Measurements from ENCODE around the gene SLC39A6. TPM values are rescaled to one million over a fixed set of nuclear protein-coding genes. Genes with fewer than 3 reads are reported as not detected.

SLC39A6 gene
- polyA plus RNA-seq, 1 of the 3 experiments (the other 2 are of a cell fraction), result 67.4 TPM

DNA sequence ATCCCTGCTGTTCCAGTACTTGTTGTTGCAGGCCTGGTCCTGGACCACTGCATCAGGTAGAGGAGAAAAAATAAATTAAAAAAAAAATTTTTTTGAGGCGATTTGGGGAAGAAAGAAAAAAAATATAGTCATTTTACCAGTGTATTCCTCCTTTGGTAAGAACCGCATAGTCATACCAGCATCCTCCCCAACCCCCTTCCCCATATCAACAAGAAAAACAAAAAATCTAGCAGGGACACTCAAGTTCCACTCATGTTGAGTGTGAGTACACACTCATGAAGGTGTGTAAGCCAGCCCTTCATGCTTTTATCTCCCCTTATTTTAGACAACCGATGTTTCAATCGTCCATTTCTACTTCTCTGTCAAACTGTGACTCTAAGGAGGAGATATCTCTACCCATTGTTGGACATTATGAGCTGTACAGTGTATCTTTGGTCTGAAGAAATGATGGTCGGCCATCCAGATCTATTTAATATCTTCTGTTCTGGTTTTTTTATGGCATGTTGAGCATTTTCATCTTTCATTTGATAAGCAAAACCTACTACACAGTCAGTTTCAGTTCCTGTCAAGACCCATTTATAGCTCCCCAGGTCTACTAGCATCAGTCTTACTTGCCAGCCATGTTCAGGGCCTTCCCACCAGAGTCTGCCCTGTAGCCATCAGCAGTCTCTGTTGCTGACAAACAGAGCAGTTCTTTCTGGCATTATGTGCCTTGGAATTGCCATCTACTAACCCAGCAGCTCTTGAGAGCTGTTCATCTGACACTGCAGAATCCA, 20.6 kb upstream of the SLC39A6 start:
- Histone ChIP-seq H3K9ac (no peak overlapping the region), H3K4me1 (ENCODE audit: control insufficient read depth in 1 of 2, insufficient read depth in 2 of 2, low read depth in 1 of 2, low read length in 1 of 2) (no peaks in the 10 kb centered on the region), H4K20me1 (ENCODE audit: insufficient read depth) (no peaks in the 10 kb centered on the region), H3F3A (replicated peaks; ENCODE audit: insufficient read depth) (peaks cover under 1% of the 10 kb centered on the region), H2AFZ (ENCODE audit: low read depth) (no peak overlapping the region), H3K9me2 (no peaks in the 10 kb centered on the region), H3K79me2 (ENCODE audit: insufficient read depth) (0 out of 2 replicates have a peak, but pooled peaks cover 2% of the 10 kb centered on the region), H3K9me3 (no peaks in the 10 kb centered on the region), H3K4me3 (ENCODE audit: low read depth in 2 of 2, low read length in 1 of 2) (no peak overlapping the region), H3K27me3 (ENCODE audit: insufficient read depth) (no peaks in the 10 kb centered on the region), H3K4me2 (no peak overlapping the region), H3K27ac (ENCODE audit: low read depth in 2 of 2, low read length in 1 of 2) (no peak overlapping the region), H3K36me3 (replicated peaks in 1 of 2; ENCODE audit: control insufficient read depth in 1 of 2, insufficient read depth in 2 of 2, low read length in 1 of 2) (peaks cover 56 to 81% of the 10 kb centered on the region in 2 experiments)
- ChIA-PET POLR2A (no interaction called here), CTCF (interaction anchor here (0.6 kb wide), 1 partner anchor 143 kb away, joined by 3 read pairs; no protein-coding TSS in a partner anchor)
- no peak for DNase-seq
- 97% methylated on average over 5 of the region's 5 CpGs for WGBS (ENCODE audit: low lambda C conversion rate)
- TF ChIP-seq JUND (IDR thresholded peaks at IDR 0.05), result no peak
- no peak for TF ChIP-seq RXRA (IDR thresholded peaks at IDR 0.05; ENCODE audit: borderline replicate concordance, low read depth)
- TF ChIP-seq GATA2 (CRISPR knock-in tag; IDR thresholded peaks at IDR 0.05), result no peak
- TF ChIP-seq TAF1 (IDR thresholded peaks at IDR 0.05; ENCODE audit: borderline replicate concordance, low read depth, low read length), result no peak
- no peak for TF ChIP-seq FOSL2 (IDR thresholded peaks at IDR 0.05; ENCODE audit: borderline replicate concordance, low read depth)
- no peak for TF ChIP-seq FOXJ3 (CRISPR knock-in tag; IDR thresholded peaks at IDR 0.05)
- no peak for TF ChIP-seq NRF1 (IDR thresholded peaks at IDR 0.05; ENCODE audit: low read depth, low read length)
- TF ChIP-seq EZH2phosphoT487 (IDR thresholded peaks at IDR 0.05; ENCODE audit: borderline replicate concordance, low read depth), result no peak
- TF ChIP-seq SMC3 (IDR thresholded peaks at IDR 0.05; ENCODE audit: low read depth, low read length), result no peak
- TF ChIP-seq EP300 (IDR thresholded peaks at IDR 0.05; ENCODE audit: borderline replicate concordance in 1 of 2, low read depth in 1 of 2, low read length in 1 of 2), result no peak
- TF ChIP-seq, protein P1, sequence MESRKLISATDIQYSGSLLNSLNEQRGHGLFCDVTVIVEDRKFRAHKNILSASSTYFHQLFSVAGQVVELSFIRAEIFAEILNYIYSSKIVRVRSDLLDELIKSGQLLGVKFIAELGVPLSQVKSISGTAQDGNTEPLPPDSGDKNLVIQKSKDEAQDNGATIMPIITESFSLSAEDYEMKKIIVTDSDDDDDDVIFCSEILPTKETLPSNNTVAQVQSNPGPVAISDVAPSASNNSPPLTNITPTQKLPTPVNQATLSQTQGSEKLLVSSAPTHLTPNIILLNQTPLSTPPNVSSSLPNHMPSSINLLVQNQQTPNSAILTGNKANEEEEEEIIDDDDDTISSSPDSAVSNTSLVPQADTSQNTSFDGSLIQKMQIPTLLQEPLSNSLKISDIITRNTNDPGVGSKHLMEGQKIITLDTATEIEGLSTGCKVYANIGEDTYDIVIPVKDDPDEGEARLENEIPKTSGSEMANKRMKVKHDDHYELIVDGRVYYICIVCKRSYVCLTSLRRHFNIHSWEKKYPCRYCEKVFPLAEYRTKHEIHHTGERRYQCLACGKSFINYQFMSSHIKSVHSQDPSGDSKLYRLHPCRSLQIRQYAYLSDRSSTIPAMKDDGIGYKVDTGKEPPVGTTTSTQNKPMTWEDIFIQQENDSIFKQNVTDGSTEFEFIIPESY (IDR thresholded peaks at IDR 0.05; ENCODE audit: borderline replicate concordance, low read depth), result no peak
- no peak for TF ChIP-seq TEAD4 (IDR thresholded peaks at IDR 0.05; ENCODE audit: borderline replicate concordance, insufficient read depth)
- TF ChIP-seq, protein P2, sequence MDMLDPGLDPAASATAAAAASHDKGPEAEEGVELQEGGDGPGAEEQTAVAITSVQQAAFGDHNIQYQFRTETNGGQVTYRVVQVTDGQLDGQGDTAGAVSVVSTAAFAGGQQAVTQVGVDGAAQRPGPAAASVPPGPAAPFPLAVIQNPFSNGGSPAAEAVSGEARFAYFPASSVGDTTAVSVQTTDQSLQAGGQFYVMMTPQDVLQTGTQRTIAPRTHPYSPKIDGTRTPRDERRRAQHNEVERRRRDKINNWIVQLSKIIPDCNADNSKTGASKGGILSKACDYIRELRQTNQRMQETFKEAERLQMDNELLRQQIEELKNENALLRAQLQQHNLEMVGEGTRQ (IDR thresholded peaks at IDR 0.05; ENCODE audit: borderline replicate concordance, low read depth, low read length), result no peak
- TF ChIP-seq, protein P3, sequence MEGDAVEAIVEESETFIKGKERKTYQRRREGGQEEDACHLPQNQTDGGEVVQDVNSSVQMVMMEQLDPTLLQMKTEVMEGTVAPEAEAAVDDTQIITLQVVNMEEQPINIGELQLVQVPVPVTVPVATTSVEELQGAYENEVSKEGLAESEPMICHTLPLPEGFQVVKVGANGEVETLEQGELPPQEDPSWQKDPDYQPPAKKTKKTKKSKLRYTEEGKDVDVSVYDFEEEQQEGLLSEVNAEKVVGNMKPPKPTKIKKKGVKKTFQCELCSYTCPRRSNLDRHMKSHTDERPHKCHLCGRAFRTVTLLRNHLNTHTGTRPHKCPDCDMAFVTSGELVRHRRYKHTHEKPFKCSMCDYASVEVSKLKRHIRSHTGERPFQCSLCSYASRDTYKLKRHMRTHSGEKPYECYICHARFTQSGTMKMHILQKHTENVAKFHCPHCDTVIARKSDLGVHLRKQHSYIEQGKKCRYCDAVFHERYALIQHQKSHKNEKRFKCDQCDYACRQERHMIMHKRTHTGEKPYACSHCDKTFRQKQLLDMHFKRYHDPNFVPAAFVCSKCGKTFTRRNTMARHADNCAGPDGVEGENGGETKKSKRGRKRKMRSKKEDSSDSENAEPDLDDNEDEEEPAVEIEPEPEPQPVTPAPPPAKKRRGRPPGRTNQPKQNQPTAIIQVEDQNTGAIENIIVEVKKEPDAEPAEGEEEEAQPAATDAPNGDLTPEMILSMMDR (IDR thresholded peaks at IDR 0.05), result no peak

Measured in SK-N-SH (cell line).